IPS-NIHi7 (cell line): Measurements from ENCODE around the gene TEX264.

Experiments
- DNase-seq: peaks from one replicate; pipeline ENCODE4 v3.0.0; 2012; ENCODE audit warnings: mixed read lengths; ENCODE audit errors: extremely low spot score

The TEX264 gene

GRCh38 chr3:51675201-51675611 lies 4.2 kb downstream of the TEX264 start:
- DNase-seq: no peak

DNA sequence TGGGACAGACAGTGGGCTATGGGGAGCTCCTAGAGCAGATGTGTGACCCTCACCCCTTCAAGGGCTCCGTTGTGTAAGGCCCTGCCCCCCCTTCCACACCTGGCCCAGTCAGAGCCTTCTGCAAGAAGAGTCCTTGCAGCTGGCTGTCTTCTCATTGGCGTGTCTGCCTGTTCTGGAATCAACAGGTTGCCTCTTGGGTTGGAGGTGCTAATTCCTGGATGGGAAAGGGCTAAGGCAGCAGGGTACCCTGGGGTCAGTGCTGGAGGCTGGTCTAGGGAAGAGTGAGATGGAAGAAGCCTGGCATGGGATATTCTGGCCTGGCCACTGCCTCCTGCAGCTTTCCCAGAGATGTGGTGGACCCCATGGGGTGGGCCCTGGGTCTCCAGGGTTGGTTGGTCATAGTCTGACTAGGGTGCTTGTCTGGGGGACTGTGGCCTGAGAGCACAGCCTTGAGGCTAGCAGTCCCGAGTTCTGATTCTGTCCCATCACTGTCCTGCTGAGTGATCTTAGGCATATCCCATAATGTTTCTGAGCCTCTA lies 5.1 kb downstream of the TEX264 start:
- DNase-seq: no peak

DNA sequence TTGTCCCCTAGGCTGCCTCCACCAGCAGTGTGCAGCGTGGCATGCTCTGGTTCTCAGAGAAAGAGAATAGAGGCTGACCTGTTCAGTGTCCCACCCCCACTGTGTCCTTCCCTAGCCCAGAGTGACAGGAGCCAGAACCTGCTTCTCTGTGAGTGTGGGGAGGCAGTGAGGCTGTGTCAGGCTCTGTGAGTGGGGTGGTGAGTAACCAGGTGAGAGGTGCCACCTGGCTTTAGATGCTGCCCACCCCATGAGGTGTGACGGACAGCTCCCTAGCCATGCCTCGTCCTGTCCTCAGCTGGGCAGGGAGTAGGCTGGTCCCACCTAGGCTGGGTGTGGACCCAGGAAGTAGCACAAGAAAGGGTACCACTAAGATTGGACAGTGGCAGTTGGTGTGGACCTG lies 6.3 kb downstream of the TEX264 start:
- DNase-seq: no peak

DNA sequence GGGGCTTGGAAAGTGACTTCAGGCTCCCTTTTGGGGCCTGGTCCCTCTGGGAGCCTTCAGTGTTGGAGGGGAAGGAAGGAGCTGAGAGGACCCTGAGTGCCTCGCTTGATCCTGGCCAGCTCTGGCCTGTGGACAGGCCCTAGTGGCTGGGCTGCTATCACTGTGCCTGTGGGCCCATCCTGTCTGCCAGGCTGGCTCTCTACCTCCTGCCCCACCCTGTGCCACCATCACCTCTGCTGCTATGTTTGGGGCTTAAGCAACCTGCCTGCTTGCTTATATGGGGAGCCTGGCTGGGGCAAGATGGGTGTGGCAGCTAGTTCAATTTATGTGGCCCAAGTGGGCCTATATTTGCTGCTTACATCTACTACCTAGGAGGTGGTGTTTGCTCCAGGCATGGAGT lies 7.1 kb downstream of the TEX264 start:
- no peak for DNase-seq

DNA sequence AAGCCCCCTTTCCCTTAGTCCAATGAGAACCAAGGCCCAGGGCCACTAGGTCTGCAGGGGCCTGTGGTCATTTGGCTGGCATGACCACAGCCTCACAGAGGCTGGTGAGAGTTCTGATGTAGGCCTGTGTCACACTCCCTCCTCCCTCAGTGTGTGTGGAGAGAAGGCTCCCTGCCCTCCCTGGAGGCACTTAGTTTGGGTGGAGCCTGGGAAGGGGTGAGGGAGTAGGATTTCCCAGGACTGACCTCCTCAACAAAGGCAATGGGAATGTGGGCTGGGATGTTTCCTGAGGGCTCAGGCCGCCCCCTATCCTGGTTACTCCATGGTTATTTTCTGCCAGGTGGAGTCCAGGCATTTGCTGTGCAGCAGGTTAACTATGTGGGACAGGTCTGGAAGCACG lies 7.6 kb downstream of the TEX264 start:
- no peak for DNase-seq

DNA sequence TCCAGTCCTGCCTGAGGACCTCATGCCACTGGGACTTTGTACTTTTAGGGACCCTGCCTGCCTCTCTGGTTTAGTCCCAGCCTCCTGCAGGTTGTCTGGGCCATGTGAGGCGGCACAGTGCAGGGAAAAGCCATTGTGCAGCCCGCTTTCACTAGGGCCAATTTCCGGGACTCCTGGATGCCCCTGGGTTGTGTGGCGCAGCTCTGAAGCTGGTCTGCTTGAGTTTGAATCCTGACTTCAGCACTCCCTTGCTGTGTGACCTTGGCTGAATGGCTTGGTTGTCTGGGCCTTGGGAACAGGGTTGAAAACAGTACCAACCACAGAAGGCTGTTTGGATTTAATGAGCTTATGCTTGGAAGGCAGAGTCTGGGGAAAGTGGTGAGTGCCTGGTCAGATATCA lies 8.3 kb downstream of the TEX264 start:
- DNase-seq: no peak

GRCh38 chr3:51679777-51680176 lies 8.7 kb downstream of the TEX264 start:
- DNase-seq: no peak

GRCh38 chr3:51680196-51680595 lies 9.1 kb downstream of the TEX264 start:
- DNase-seq: no peak

- no peak for DNase-seq
These were observed 9.7 kb downstream of the TEX264 start for GRCh38 chr3:51680663-51681230.

DNA sequence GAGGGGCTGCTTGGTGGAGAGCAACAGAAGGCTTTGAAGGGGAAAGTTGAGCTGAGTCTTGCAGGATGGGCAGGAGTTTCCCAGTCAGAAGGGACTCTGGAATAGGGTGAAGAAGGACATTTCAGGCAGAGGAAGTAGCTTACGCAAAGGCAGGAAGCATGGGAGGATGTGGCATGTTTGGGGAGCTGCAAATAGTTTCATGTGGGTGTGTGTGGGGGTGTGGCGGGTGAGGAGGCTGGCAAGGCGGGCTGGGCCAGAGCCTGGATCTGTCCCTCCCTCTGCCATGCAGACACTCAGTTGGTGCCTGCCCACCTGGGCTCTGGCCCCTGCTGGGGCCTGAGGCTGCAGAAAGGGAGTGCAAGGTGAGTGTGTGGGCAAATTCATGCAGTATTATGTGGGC lies 10.4 kb downstream of the TEX264 start:
- DNase-seq: no peak

DNA sequence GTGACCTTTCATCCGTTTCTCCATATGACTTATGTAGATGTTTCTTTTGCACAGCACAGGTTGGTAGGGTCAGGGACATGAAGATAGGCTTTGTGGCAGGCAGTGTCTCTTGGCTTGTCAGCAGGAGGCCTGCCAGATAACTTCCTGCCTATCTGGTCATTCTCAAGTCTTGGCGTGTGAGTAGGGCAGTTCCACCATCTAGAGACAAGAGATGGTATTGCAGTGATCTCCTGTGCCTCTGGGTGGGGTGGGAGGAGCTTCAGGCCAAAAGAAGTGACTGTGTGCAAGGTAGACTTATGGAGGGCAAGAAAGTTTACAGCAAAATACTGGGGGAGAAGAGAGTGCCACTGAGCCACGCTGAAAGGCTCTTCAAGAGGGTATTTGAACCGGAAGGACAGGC lies 11.0 kb downstream of the TEX264 start:
- peak; percentile 93 for DNase-seq

DNA sequence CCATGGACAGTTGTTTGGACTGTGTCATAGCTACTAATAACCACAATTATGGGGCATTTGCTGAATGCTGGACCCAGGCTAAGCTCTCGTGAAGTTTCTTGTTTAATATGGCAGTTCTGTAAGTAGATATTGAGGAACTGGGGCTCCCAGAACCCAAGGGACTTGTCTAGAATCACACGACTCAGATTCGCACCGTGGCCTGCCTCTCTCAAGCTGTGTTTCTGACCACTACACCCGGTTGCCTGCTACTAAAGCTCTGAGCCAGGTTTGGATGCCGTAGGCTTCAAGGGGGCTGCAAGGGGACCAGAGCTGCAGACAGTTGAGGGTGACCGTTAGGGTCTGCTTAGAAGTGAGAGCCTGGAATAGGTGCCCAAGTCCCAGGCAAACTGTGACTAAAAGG lies 11.5 kb downstream of the TEX264 start:
- DNase-seq: no peak

DNA sequence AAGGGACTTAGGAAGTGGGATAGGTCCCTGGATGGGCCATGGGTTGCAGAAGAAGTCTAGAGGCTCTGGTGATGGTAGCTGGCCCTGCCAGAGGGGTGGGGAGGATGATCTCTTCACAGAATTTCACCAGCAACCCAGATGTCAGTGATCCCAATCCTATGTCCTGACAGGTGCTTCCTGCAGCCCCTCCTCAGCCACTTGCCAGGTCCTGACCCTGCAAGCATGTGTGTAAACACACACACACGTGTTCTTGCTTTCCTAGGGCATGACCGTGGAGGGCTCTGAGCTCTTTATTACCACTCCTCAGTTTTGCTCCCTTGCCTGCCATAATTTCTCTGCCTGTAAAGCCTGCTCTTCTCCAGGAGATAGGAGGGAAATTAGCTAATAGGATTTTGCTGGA lies 12.5 kb downstream of the TEX264 start:
- DNase-seq: no peak

DNA sequence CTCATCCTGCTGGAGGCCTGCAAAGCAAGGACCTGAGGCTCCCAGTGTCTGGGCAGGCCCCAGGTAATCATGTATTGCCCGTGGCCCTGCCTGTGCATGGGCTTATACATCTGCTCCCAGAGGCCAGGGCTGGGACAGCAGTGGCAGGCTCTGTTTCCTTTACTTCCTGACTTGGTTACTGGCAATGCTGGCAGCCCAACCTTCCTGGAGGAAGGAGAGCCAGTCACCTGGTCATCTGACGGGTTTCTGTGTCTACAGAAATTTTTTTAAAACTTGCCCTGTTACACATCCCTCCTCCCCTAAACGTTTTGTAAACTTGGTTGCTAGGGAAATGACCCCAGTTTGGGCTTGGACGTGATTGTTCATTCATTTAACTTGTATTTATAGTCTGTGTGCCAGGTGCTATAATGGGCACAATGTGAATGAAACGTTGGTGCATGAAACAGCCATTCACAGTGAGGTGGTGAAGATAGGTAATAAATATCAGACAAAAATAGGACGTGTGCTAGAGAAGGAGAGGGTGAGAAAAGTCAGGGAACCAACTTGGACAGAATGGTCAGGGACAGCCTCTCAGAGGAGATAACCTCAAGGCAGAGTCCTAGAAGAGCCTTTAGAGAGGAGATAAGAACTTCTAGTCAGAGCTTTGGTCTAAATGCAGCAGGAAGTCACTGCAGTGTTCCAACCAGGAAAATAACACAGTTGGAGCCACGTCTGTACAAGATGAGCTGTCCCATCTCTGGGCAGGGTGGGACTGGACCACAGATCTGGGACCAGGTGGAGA lies 14.1 kb downstream of the TEX264 start:
- DNase-seq: no peak

DNA sequence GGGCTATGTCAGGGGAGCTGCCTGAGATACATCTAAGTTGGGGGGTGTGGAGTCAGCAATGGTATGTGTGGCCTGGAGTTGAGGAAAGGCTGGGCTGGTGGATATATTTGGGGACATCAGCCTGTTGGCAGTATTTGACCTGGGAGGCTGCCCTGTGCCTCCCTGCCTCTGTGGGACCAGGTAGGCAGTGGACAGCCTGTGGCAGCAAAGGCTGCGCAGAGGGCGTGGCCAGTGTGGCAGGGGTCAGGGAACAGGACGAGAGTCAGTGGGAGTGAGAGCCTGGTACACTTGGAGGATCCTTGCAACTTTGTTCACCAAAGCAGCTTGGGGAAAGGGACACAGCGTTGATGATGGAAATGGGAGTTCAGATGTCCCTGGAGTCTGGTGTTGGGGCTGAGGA lies 15.0 kb downstream of the TEX264 start:
- no peak for DNase-seq

DNA sequence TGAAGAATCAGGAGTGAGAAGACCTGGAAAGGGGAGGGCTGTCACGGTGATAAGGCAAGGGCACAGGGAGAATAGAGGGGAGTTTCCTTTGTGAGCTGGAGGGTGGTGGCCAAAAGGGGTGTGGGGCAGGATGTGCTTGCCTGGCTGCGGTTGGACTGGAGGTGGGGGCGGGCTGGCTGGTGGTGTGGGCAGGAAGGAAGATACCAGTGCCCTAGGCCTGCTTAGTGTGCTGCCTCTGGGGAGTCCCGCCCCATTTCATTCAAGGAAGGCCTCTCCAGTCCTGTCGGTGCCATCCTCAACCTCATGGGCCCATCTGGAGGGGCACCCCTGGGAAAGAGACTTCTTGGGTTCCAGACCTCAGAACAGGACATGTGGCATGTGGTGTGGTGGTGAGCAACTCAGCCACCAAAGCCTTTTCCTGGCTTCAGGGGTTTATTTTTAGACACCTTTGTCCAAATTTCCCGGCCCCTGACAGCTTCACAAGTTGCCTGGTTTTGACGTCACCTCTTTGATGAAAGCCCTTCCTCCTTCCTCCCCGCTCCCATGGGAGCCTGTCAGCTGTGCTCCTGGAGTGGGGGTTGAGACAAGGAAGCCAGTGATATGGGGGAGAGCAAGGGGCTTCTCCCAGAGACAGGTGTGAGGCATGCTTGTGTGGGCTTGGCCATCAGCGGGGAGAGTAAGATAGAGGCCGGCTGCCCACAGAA lies 15.6 kb downstream of the TEX264 start:
- DNase-seq: no peak

DNA sequence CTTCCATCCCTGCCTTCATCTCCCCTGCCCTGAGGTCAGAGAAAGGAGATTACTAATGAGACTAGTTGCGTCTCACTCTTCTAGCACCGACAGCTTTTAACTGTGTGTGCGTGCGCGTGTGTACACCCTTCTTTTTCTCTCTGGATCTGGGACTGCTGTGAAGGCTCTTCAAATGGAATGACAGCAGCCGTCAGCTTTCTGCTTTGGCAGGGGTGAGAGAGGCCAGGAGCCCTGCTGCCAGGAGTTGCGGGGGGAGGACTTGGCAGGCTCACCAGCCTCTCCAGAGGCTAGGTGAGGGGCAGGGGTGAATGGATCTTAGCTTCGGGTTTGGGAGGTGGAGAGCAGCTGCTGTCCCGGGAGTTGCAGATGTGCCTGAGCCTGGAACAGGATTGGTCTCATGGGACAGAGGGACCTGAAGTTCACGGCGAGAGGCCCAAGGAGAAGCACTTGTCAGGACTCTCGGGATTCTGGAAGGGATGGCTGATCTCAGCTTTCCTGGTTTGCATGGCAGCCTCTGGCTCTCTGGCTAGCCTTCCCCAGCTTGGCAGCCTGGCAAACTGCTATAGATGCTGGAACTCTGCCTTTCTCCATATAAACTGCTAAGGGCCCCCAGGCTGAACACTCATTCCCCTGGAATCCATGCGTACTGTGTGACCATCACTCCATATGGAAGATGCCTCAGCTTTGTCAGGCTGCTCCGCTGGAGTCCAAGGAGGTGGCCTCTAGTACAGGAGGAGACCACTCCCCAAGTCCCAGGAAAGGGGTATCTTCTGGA lies 16.6 kb downstream of the TEX264 start:
- DNase-seq: no peak

DNA sequence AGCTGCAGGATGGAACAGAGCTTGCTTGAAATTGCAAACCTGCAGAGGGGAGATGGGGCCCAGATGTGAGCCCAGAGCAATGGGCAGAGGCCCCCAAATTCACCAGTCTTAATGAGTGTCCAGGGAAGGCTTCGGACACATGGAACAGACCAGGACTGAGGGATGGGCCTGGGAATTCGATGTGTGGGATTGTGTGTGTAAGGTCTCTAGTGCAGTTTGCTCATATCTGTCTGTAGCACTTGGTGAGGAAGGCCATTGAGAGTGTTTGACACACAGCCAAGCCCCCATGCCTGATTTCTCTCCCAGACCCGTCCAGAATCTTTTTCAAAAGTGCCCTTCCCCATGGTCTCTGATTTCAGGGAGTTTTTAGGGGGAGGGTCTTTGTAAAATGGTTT lies 17.2 kb downstream of the TEX264 start:
- no peak for DNase-seq

GRCh38 chr3:51691021-51691420 lies 20.0 kb downstream of the TEX264 start:
- no peak for DNase-seq

GRCh38 chr3:51691949-51692348 lies 20.9 kb downstream of the TEX264 start:
- DNase-seq: no peak

DNA sequence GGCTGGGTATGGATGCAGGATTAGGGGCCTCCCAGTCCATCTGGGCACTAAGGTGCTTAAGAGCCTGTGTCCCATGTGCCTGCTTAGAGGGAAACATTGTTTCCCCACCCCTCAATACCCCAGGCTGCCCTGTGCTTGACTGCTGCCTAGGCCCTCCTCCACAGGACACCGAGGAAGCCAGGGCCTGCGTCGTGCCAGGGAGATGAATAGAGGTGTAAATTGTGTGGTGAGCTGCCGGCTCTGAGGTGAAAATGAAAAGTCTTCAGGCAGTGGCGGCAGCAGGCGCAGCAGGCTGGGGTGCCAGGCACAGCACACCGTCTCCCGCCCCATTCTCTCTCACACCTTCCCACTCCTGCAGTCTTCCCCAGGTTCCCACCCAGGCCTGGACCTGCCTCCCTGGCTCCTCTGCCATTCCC lies 21.9 kb downstream of the TEX264 start:
- no peak for DNase-seq

GRCh38 chr3:51696954-51697353 lies 25.9 kb downstream of the TEX264 start:
- no peak for DNase-seq
